Fibroblast of mammary gland (primary cell): ENCODE results near the gene DGKB.

ENCODE experiments used
- DNase-seq: peaks from one replicate; pipeline ENCODE4 v3.0.0-alpha.2; 2010; ENCODE audit warnings: low read depth
- H3K4me3 ChIP-seq: 2 replicates; pipeline ENCODE4 v1.5.1; 2011; ENCODE audit warnings: low read depth, mild to moderate bottlenecking, low read length, moderate library complexity; ENCODE audit not compliant: control insufficient read depth
- CTCF ChIP-seq: conservative IDR thresholded peaks from 2 replicates; pipeline ENCODE4 v1.5.1; 2011; ENCODE audit warnings: low read depth, low read length, inconsistent platforms; ENCODE audit not compliant: control insufficient read depth, insufficient read depth

DGKB gene

GRCh38 chr7:14688208-14688607 lies 214.3 kb downstream of the DGKB start:
- H3K4me3 ChIP-seq = no peak overlapping the region
- no peak for DNase-seq
- TF ChIP-seq CTCF = no peak

- H3K4me3 ChIP-seq = no peak overlapping the region
- no peak for TF ChIP-seq CTCF
- no peak for DNase-seq
Measured at GRCh38 chr7:14687777-14688176, 214.8 kb downstream of the DGKB start.

- no peak for DNase-seq
- no peak for TF ChIP-seq CTCF
- H3K4me3 ChIP-seq = no peak overlapping the region
Measured at GRCh38 chr7:14687241-14687640, 215.3 kb downstream of the DGKB start.

GRCh38 chr7:14685167-14685566 lies 217.4 kb downstream of the DGKB start:
- DNase-seq = no peak
- no peak for TF ChIP-seq CTCF
- H3K4me3 ChIP-seq = no peak overlapping the region

GRCh38 chr7:14682910-14683465 lies 219.6 kb downstream of the DGKB start:
- no peak for DNase-seq
- no peak overlapping the region for H3K4me3 ChIP-seq
- no peak for TF ChIP-seq CTCF

GRCh38 chr7:14676896-14677295 lies 225.7 kb downstream of the DGKB start:
- no peak for DNase-seq
- TF ChIP-seq CTCF = no peak

GRCh38 chr7:14673202-14673601 lies 229.3 kb downstream of the DGKB start:
- no peak for TF ChIP-seq CTCF
- H3K4me3 ChIP-seq = no peak overlapping the region
- DNase-seq = no peak

More at GRCh38 chr7:14676896-14677295, 225.7 kb downstream of the DGKB start:
- no peak overlapping the region for H3K4me3 ChIP-seq
